A673 (cell line): ENCODE results near the gene SPPL3. TPM values are rescaled to one million over a fixed set of nuclear protein-coding genes. Genes with fewer than 3 reads are reported as not detected.

Experiments used
- BruUV-seq: library from RNA; stranded (reverse); fragments of 400-500 nt; replicated peaks from 2 replicates; lab custom pipeline; 2021; lab: Mats Ljungman, UMichigan
- CTCF ChIA-PET: fragments of 300-600 bp; sonication (Branson Sonifier 250); formaldehyde crosslinking; loops from one replicate; lab custom pipeline; 2022; ENCODE audit warnings: antibody characterized with exemption; lab: Charles Lee
- POLR2A ChIA-PET: fragments of 300-600 bp; sonication (Branson Sonifier 250); formaldehyde crosslinking; loops from one replicate; lab custom pipeline; 2022; ENCODE audit warnings: antibody characterized with exemption; ENCODE audit not compliant: low non-redundant PET; lab: Charles Lee
- DNase-seq: peaks from one replicate; pipeline ENCODE4 v3.0.0-alpha.2; 2015; ENCODE audit warnings: low spot score
- H3K27ac ChIP-seq: fragments of 200-600 bp; sonication (generic); 2 replicates; pipeline ENCODE4 v1.5.1; 2016; ENCODE audit warnings: mixed run types, low read depth, mild to moderate bottlenecking, mixed read lengths, antibody characterized with exemption, low read length; ENCODE audit not compliant: poor library complexity, severe bottlenecking
- H3K27me3 ChIP-seq: fragments of 200-600 bp; sonication (generic); replicated peaks from 2 replicates; pipeline ENCODE4 v1.6.1; 2017; ENCODE audit warnings: mixed run types, low read depth, mild to moderate bottlenecking, mixed read lengths, antibody characterized with exemption, low read length; ENCODE audit not compliant: insufficient read depth, poor library complexity
- H3K36me3 ChIP-seq: fragments of 200-600 bp; sonication (generic); 2 replicates; pipeline ENCODE4 v1.6.1; 2016; ENCODE audit warnings: mixed run types, mild to moderate bottlenecking, mixed read lengths, antibody characterized with exemption, low read length; ENCODE audit not compliant: insufficient read depth, poor library complexity, severe bottlenecking
- H3K4me1 ChIP-seq: fragments of 200-600 bp; sonication (generic); 2 replicates; pipeline ENCODE4 v1.6.1; 2017; ENCODE audit warnings: mixed run types, mild to moderate bottlenecking, mixed read lengths, antibody characterized with exemption, low read length; ENCODE audit not compliant: insufficient read depth, poor library complexity, severe bottlenecking
- H3K4me3 ChIP-seq: fragments of 200-600 bp; sonication (generic); 2 replicates; pipeline ENCODE4 v1.5.1; 2016; ENCODE audit warnings: low read depth, mixed run types, mild to moderate bottlenecking, mixed read lengths, low read length; ENCODE audit not compliant: poor library complexity, severe bottlenecking
- H3K9me3 ChIP-seq: fragments of 200-600 bp; sonication (generic); 2 replicates; pipeline ENCODE4 v1.6.1; 2016; ENCODE audit warnings: mixed run types, low read depth, mild to moderate bottlenecking, mixed read lengths, antibody characterized with exemption, low read length; ENCODE audit not compliant: poor library complexity, severe bottlenecking
- CTCF ChIP-seq: fragments of 300-800, 200-600 bp; sonication (generic); conservative IDR thresholded peaks from 2 replicates; pipeline ENCODE4 v1.5.1; 2017; ENCODE audit warnings: low read depth, mild to moderate bottlenecking, antibody characterized with exemption, low read length, moderate library complexity, mixed read lengths
- EZH2 ChIP-seq: fragments of 200-600 bp; sonication (generic); IDR thresholded peaks from 2 replicates; pipeline ENCODE4 v1.6.1; 2017; ENCODE audit warnings: borderline replicate concordance, low read depth, mild to moderate bottlenecking, mixed read lengths, antibody characterized with exemption, low read length; ENCODE audit not compliant: poor library complexity, severe bottlenecking
- intact Hi-C: fragments of 100-400 bp; cut with micrococcal nuclease; formaldehyde crosslinking; loops from one replicate; pipeline ENCODE4 v1.10.0; 2022; ENCODE audit not compliant: unreplicated experiment
- total RNA-seq: library from RNA; stranded (reverse); gene quantifications from 2 replicates; pipeline ENCODE4 v1.2.3, GENCODE V29; 2021

SPPL3 gene
- total RNA-seq, 1 experiment from 2014 or later, result 46.9 TPM

- no peak for DNase-seq
- intact Hi-C loops, result no loop called here
- no TSS peak for BruUV-seq
- Histone ChIP-seq H3K4me1 (no peaks in the 10 kb centered on the region), H3K9me3 (no peaks in the 10 kb centered on the region), H3K27me3 (no peaks in the 10 kb centered on the region), H3K36me3 (no peaks in the 10 kb centered on the region), H3K4me3 (no peak overlapping the region), H3K27ac (no peak overlapping the region)
- ChIA-PET CTCF (no interaction called here), POLR2A (interaction anchor here (0.5 kb wide), 1 partner anchor 129 kb away, joined by 3 read pairs; no protein-coding TSS in a partner anchor)
- no peak for TF ChIP-seq EZH2
- TF ChIP-seq CTCF, result no peak
These were observed 163.3 kb downstream of the SPPL3 start for GRCh38 chr12:120740871-120741270.

- TF ChIP-seq CTCF (no peak), EZH2 (no peak)
- CTCF ChIA-PET, result no interaction called here
- BruUV-seq, result no TSS peak
- Histone ChIP-seq H3K27me3 (no peaks in the 10 kb centered on the region), H3K36me3 (no peaks in the 10 kb centered on the region), H3K4me1 (no peaks in the 10 kb centered on the region), H3K27ac (no peak overlapping the region), H3K4me3 (no peak overlapping the region), H3K9me3 (no peaks in the 10 kb centered on the region)
- intact Hi-C loops, result no loop called here
- POLR2A ChIA-PET, result no interaction called here
- no peak for DNase-seq
These were observed 164.1 kb downstream of the SPPL3 start for GRCh38 chr12:120739821-120740613.

- Histone ChIP-seq H3K4me1 (no peaks in the 10 kb centered on the region), H3K9me3 (no peaks in the 10 kb centered on the region), H3K27me3 (no peaks in the 10 kb centered on the region), H3K36me3 (no peaks in the 10 kb centered on the region), H3K4me3 (no peak overlapping the region), H3K27ac (no peak overlapping the region)
- BruUV-seq, result no TSS peak
- CTCF ChIA-PET, result no interaction called here
- intact Hi-C loops, result no loop called here
- POLR2A ChIA-PET, result no interaction called here
- no peak for DNase-seq
- TF ChIP-seq CTCF (no peak), EZH2 (no peak)
These were observed 165.0 kb downstream of the SPPL3 start for GRCh38 chr12:120739031-120739762.
